ENCODE results near the gene PAK4.

Gene PAK4

GRCh38 chr19:39169143-39169810, 43.7 kb downstream of the PAK4 start:
- Histone ChIP-seq H3K27ac (ENCODE audit: insufficient read depth in 1 of 2, low read depth in 1 of 2, low read length in 2 of 2, poor library complexity in 1 of 2, severe bottlenecking in 2 of 2) (no peak overlapping the region), H3K36me3 (ENCODE audit: control insufficient read depth in 4 of 4, insufficient read depth in 4 of 4, low read length in 3 of 4) (peaks cover 9 to 34% (median 18%) of the 10 kb centered on the region in 4 experiments), H3K27me3 (replicated peaks in 2 of 5; ENCODE audit: control insufficient read depth in 4 of 5, insufficient read depth in 5 of 5, low read length in 4 of 5) (no peaks in the 10 kb centered on the region), H3K9me3 (ENCODE audit: control extremely low read depth in 1 of 5, control insufficient read depth in 4 of 5, insufficient read depth in 2 of 5, low read depth in 1 of 5, low read length in 4 of 5) (no peaks in the 10 kb centered on the region), H3K4me1 (ENCODE audit: control extremely low read depth in 1 of 4, control insufficient read depth in 4 of 4, insufficient read depth in 4 of 4, low read length in 3 of 4) (peaks cover 0 to 2% (median 0%) of the 10 kb centered on the region in 4 experiments), H3K4me3 (ENCODE audit: control insufficient read depth in 1 of 7, extremely low read depth in 1 of 7, insufficient read depth in 4 of 7, low read depth in 2 of 7, low read length in 6 of 7) (no peak overlapping the region)
- WGBS (ENCODE audit: insufficient coverage) = 95% methylated on average over 26 of the region's 36 CpGs
- CTCF ChIA-PET = no interaction called here
- POLR2A ChIA-PET = no interaction called here
- DNase-seq = no peak

- no peak for DNase-seq
- no peak overlapping the region for H3K4me3 ChIP-seq (ENCODE audit: control insufficient read depth in 1 of 7, extremely low read depth in 1 of 7, insufficient read depth in 4 of 7, low read depth in 2 of 7, low read length in 6 of 7)
- ChIA-PET POLR2A (no interaction called here), CTCF (no interaction called here)
- no peaks in the 10 kb centered on the region for H3K9me3 ChIP-seq (ENCODE audit: control extremely low read depth in 1 of 5, control insufficient read depth in 4 of 5, insufficient read depth in 2 of 5, low read depth in 1 of 5, low read length in 4 of 5)
- H3K27ac ChIP-seq (ENCODE audit: insufficient read depth in 1 of 2, low read depth in 1 of 2, low read length in 2 of 2, poor library complexity in 1 of 2, severe bottlenecking in 2 of 2) = no peak overlapping the region
- 98% methylated on average over 16 of the region's 17 CpGs for WGBS (ENCODE audit: insufficient coverage)
- H3K27me3 ChIP-seq (replicated peaks in 2 of 5; ENCODE audit: control insufficient read depth in 4 of 5, insufficient read depth in 5 of 5, low read length in 4 of 5) = no peaks in the 10 kb centered on the region
- peaks cover 0 to 2% (median 0%) of the 10 kb centered on the region in 4 experiments for H3K4me1 ChIP-seq (ENCODE audit: control extremely low read depth in 1 of 4, control insufficient read depth in 4 of 4, insufficient read depth in 4 of 4, low read length in 3 of 4)
- H3K36me3 ChIP-seq (ENCODE audit: control insufficient read depth in 4 of 4, insufficient read depth in 4 of 4, low read length in 3 of 4) = peaks cover 9 to 48% (median 17%) of the 10 kb centered on the region in 4 experiments
Measured at GRCh38 chr19:39170386-39171231, 45.0 kb downstream of the PAK4 start.

- peaks cover 9 to 59% (median 21%) of the 10 kb centered on the region in 4 experiments for H3K36me3 ChIP-seq (ENCODE audit: control insufficient read depth in 4 of 4, insufficient read depth in 4 of 4, low read length in 3 of 4)
- no peaks in the 10 kb centered on the region for H3K9me3 ChIP-seq (ENCODE audit: control extremely low read depth in 1 of 5, control insufficient read depth in 4 of 5, insufficient read depth in 2 of 5, low read depth in 1 of 5, low read length in 4 of 5)
- no peak overlapping the region for H3K27ac ChIP-seq (ENCODE audit: insufficient read depth in 1 of 2, low read depth in 1 of 2, low read length in 2 of 2, poor library complexity in 1 of 2, severe bottlenecking in 2 of 2)
- H3K27me3 ChIP-seq (replicated peaks in 2 of 5; ENCODE audit: control insufficient read depth in 4 of 5, insufficient read depth in 5 of 5, low read length in 4 of 5) = no peaks in the 10 kb centered on the region
- no peak for DNase-seq
- peaks cover 0 to 2% (median 0%) of the 10 kb centered on the region in 4 experiments for H3K4me1 ChIP-seq (ENCODE audit: control extremely low read depth in 1 of 4, control insufficient read depth in 4 of 4, insufficient read depth in 4 of 4, low read length in 3 of 4)
- ChIA-PET POLR2A (interaction anchor here (0.6 kb wide), 1 partner anchor 177 kb away, joined by 3 read pairs; no protein-coding TSS in a partner anchor), CTCF (no interaction called here)
- H3K4me3 ChIP-seq (ENCODE audit: control insufficient read depth in 1 of 7, extremely low read depth in 1 of 7, insufficient read depth in 4 of 7, low read depth in 2 of 7, low read length in 6 of 7) = no peak overlapping the region
- 92% methylated on average over 26 of the region's 27 CpGs for WGBS (ENCODE audit: insufficient coverage)
Measured at GRCh38 chr19:39171479-39172465, 46.2 kb downstream of the PAK4 start.

- 97% methylated on average over 39 of the region's 45 CpGs for WGBS (ENCODE audit: insufficient coverage)
- Histone ChIP-seq H3K36me3 (ENCODE audit: control insufficient read depth in 4 of 4, insufficient read depth in 4 of 4, low read length in 3 of 4) (peaks cover 10 to 70% (median 26%) of the 10 kb centered on the region in 4 experiments), H3K27me3 (replicated peaks in 2 of 5; ENCODE audit: control insufficient read depth in 4 of 5, insufficient read depth in 5 of 5, low read length in 4 of 5) (no peaks in the 10 kb centered on the region), H3K4me1 (ENCODE audit: control extremely low read depth in 1 of 4, control insufficient read depth in 4 of 4, insufficient read depth in 4 of 4, low read length in 3 of 4) (peaks cover 0 to 2% (median 0%) of the 10 kb centered on the region in 4 experiments), H3K4me3 (ENCODE audit: control insufficient read depth in 1 of 7, extremely low read depth in 1 of 7, insufficient read depth in 4 of 7, low read depth in 2 of 7, low read length in 6 of 7) (no peak overlapping the region), H3K9me3 (ENCODE audit: control extremely low read depth in 1 of 5, control insufficient read depth in 4 of 5, insufficient read depth in 2 of 5, low read depth in 1 of 5, low read length in 4 of 5) (no peaks in the 10 kb centered on the region), H3K27ac (ENCODE audit: insufficient read depth in 1 of 2, low read depth in 1 of 2, low read length in 2 of 2, poor library complexity in 1 of 2, severe bottlenecking in 2 of 2) (no peak overlapping the region)
- ChIA-PET CTCF (no interaction called here), POLR2A (interaction anchor here (0.6 kb wide), 1 partner anchor 178 kb away, joined by 3 read pairs; no protein-coding TSS in a partner anchor)
- DNase-seq = no peak
Measured at GRCh38 chr19:39172700-39173501, 47.3 kb downstream of the PAK4 start.

GRCh38 chr19:39173502-39173991, 48.0 kb downstream of the PAK4 start:
- 96% methylated on average over 21 of the region's 25 CpGs for WGBS (ENCODE audit: insufficient coverage)
- H3K27me3 ChIP-seq (replicated peaks in 2 of 5; ENCODE audit: control insufficient read depth in 4 of 5, insufficient read depth in 5 of 5, low read length in 4 of 5) = no peaks in the 10 kb centered on the region
- peaks cover 12 to 75% (median 28%) of the 10 kb centered on the region in 4 experiments for H3K36me3 ChIP-seq (ENCODE audit: control insufficient read depth in 4 of 4, insufficient read depth in 4 of 4, low read length in 3 of 4)
- no peak for DNase-seq
- ChIA-PET CTCF (no interaction called here), POLR2A (no interaction called here)
- H3K4me3 ChIP-seq (ENCODE audit: control insufficient read depth in 1 of 7, extremely low read depth in 1 of 7, insufficient read depth in 4 of 7, low read depth in 2 of 7, low read length in 6 of 7) = no peak overlapping the region
- no peaks in the 10 kb centered on the region for H3K9me3 ChIP-seq (ENCODE audit: control extremely low read depth in 1 of 5, control insufficient read depth in 4 of 5, insufficient read depth in 2 of 5, low read depth in 1 of 5, low read length in 4 of 5)
- no peak overlapping the region for H3K27ac ChIP-seq (ENCODE audit: insufficient read depth in 1 of 2, low read depth in 1 of 2, low read length in 2 of 2, poor library complexity in 1 of 2, severe bottlenecking in 2 of 2)
- peaks cover 0 to 2% (median 0%) of the 10 kb centered on the region in 4 experiments for H3K4me1 ChIP-seq (ENCODE audit: control extremely low read depth in 1 of 4, control insufficient read depth in 4 of 4, insufficient read depth in 4 of 4, low read length in 3 of 4)

DNA sequence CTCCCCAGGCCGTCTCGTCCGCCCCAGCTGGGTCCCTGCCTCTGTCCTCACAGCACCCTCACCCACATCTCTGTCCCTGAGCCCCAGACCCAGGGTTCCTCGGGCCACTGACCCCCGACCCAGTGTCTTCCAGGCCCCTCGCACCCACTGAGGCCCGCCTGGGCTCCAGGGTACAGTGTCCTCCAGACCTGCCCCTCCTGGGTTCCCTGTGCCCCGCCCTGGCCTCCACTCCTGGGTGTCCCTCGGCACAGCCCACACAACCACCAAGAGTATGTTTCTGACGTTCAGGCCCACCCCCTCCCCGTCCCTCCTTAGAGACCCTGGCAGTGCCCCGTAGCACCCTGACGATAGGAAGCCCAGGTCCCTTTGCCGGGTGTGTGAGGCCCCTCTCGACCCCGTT, 48.6 kb downstream of the PAK4 start:
- H3K4me1 ChIP-seq (ENCODE audit: control extremely low read depth in 1 of 4, control insufficient read depth in 4 of 4, insufficient read depth in 4 of 4, low read length in 3 of 4) = peaks cover 0 to 2% (median 0%) of the 10 kb centered on the region in 4 experiments
- no peak overlapping the region for H3K4me3 ChIP-seq (ENCODE audit: control insufficient read depth in 1 of 7, extremely low read depth in 1 of 7, insufficient read depth in 4 of 7, low read depth in 2 of 7, low read length in 6 of 7)
- no peak overlapping the region for H3K27ac ChIP-seq (ENCODE audit: insufficient read depth in 1 of 2, low read depth in 1 of 2, low read length in 2 of 2, poor library complexity in 1 of 2, severe bottlenecking in 2 of 2)
- ChIA-PET POLR2A (no interaction called here), CTCF (interaction anchor here (1.5 kb wide), 1 partner anchor 29 kb away, joined by 3 read pairs; no protein-coding TSS in a partner anchor)
- H3K9me3 ChIP-seq (ENCODE audit: control extremely low read depth in 1 of 5, control insufficient read depth in 4 of 5, insufficient read depth in 2 of 5, low read depth in 1 of 5, low read length in 4 of 5) = no peaks in the 10 kb centered on the region
- no peaks in the 10 kb centered on the region for H3K27me3 ChIP-seq (replicated peaks in 2 of 5; ENCODE audit: control insufficient read depth in 4 of 5, insufficient read depth in 5 of 5, low read length in 4 of 5)
- H3K36me3 ChIP-seq (ENCODE audit: control insufficient read depth in 4 of 4, insufficient read depth in 4 of 4, low read length in 3 of 4) = peaks cover 9 to 78% (median 29%) of the 10 kb centered on the region in 4 experiments
- DNase-seq = no peak
- WGBS (ENCODE audit: insufficient coverage) = 99% methylated on average over 15 of the region's 16 CpGs

All from common myeloid progenitor, CD34-positive (primary cell).